ENCODE results near the gene JOSD2. TPM values are rescaled to one million over a fixed set of nuclear protein-coding genes. Genes with fewer than 3 reads are reported as not detected.

JOSD2 gene
- total and polyA plus RNA-seq, 2 of the 4 experiments (the other 2 are of a cell fraction): 12.2 to 54.1 TPM

- CTCF ChIA-PET: interaction anchor here (0.6 to 1.2 kb wide), 2 partner anchors 46 to 173 kb away, joined by 3 to 4 read pairs; no protein-coding TSS in a partner anchor
- intact Hi-C loops (cut with micrococcal nuclease): loop anchor here (1.0 to 2.0 kb wide), 3 partner anchors 34 to 294 kb away; partner anchors contain the start of genes EMC10 and GARIN5A
Measured at GRCh38 chr19:50510700-50511068, 307 bp downstream of the JOSD2 start.

More at GRCh38 chr19:50510700-50511068, 307 bp downstream of the JOSD2 start:
- in situ Hi-C loops (cut with MboI; ENCODE audit: low sequenced_read_pairs): no loop called here
- peak overlapping the region; percentile 46; the same call in 1 of the 3 replicates for H2BK15ac ChIP-seq (ENCODE audit: low read depth, low read length)
- H3K4me1 ChIP-seq (ENCODE audit: control insufficient read depth, insufficient read depth, low read length): peaks cover 3% of the 10 kb centered on the region
- no peaks in the 10 kb centered on the region for H4K20me1 ChIP-seq (ENCODE audit: insufficient read depth, low read length)
- 10% methylated on average over 2 of the region's 10 CpGs; no CpG with 5 or more reads in 1 of the 2 experiments for WGBS, 2 experiments (ENCODE audit: extremely low coverage in 2 of 2, insufficient read length in 1 of 2)
- peak overlapping the region; percentile 96 for H2AK5ac ChIP-seq (ENCODE audit: low read depth, low read length)
- peak overlapping the region; percentile 36; the same call in 1 of the 2 replicates for H2BK120ac ChIP-seq (ENCODE audit: low read depth, low read length)
- peak overlapping the region; percentile 65 for H3K9ac ChIP-seq (ENCODE audit: low read depth, low read length)
- peak overlapping the region; percentile 39 for H3K27ac ChIP-seq (ENCODE audit: insufficient read depth, low read length)
- H4K91ac ChIP-seq (ENCODE audit: insufficient read depth, low read depth, low read length): peak overlapping the region; percentile 93
- peak overlapping the region; percentile 93 for H3K4ac ChIP-seq (ENCODE audit: low read depth, low read length)
- TF ChIP-seq MAZ (IDR thresholded peaks at IDR 0.05; ENCODE audit: borderline replicate concordance, low read depth, low read length) (peak; percentile 57; the same call in 1 of the 2 replicates), CHD1 (IDR thresholded peaks at IDR 0.05; ENCODE audit: low read depth, low read length) (no peak)
- peak overlapping the region; percentile 97 for H3K4me2 ChIP-seq (ENCODE audit: low read depth, low read length)
- H3K9me3 ChIP-seq (ENCODE audit: control insufficient read depth, insufficient read depth, low read length): no peaks in the 10 kb centered on the region
- peak overlapping the region; percentile 100 for H2AFZ ChIP-seq (replicated peaks; ENCODE audit: low read length, poor library complexity)
- no peak overlapping the region for H2BK20ac ChIP-seq (ENCODE audit: low read depth, low read length)
- ATAC-seq (ENCODE audit: low read depth): no peak; the same call in 1 of the 2 replicates
- DNase-seq: no peak
- H2AK9ac ChIP-seq (replicated peaks; ENCODE audit: low read depth, low read length, poor library complexity): peak overlapping the region; percentile 100
- BruUV-seq (replicated peaks): no TSS peak
- H4K8ac ChIP-seq (ENCODE audit: low read depth in 2 of 2, low read length in 2 of 2): peak overlapping the region; percentile 93 to 94
- H3K79me1 ChIP-seq (ENCODE audit: low read depth in 1 of 2, low read length in 2 of 2): peaks cover 5 to 10% of the 10 kb centered on the region in 2 experiments; a peak in 3 of 4 replicates
- POLR2A ChIA-PET (ENCODE audit: unreplicated experiment): no interaction called here
- H3K18ac ChIP-seq (ENCODE audit: low read depth, low read length): no peak overlapping the region; the same call in 1 of the 2 replicates
- H2BK5ac ChIP-seq (ENCODE audit: low read depth, low read length, poor library complexity, severe bottlenecking): peak overlapping the region; percentile 33
- H3K23ac ChIP-seq (ENCODE audit: low read depth, low read length): peak overlapping the region; percentile 97
- H3K14ac ChIP-seq (replicated peaks; ENCODE audit: low read depth, low read length): peak overlapping the region; percentile 98
- no peaks in the 10 kb centered on the region; the same call in 1 of the 2 replicates for H3K9me1 ChIP-seq (ENCODE audit: insufficient read depth, low read length)
- peak overlapping the region; percentile 68 for H3K4me3 ChIP-seq (ENCODE audit: insufficient read depth, low read depth, low read length)
- H3K36me3 ChIP-seq (ENCODE audit: control insufficient read depth, insufficient read depth, low read length): peaks cover 2% of the 10 kb centered on the region; the same call in 1 of the 2 replicates
- dilution Hi-C loops (cut with HindIII; ENCODE audit: low sequenced_read_pairs, unreplicated experiment): no loop called here
- H3K56ac ChIP-seq (ENCODE audit: extremely low read depth, insufficient read depth, low read length): peak overlapping the region; percentile 87
- peak overlapping the region; percentile 34 for H4K5ac ChIP-seq (ENCODE audit: low read depth, low read length)
- no peaks in the 10 kb centered on the region for H3K27me3 ChIP-seq (ENCODE audit: control insufficient read depth, insufficient read depth, low read length)

All from IMR-90 (cell line).